Activated naive CD8-positive, alpha-beta T cell treated with anti-CD3 and anti-CD28 coated beads, Interleukin-2, amount 10 ng/mL, durations not matched to agents 7 days and 5 days (primary cell): Measurements from ENCODE around the gene FAIM2. TPM values are rescaled to one million over a fixed set of nuclear protein-coding genes. Genes with fewer than 3 reads are reported as not detected.

Experiments used
- ATAC-seq: fragments of 150-1000 bp; cut with Tn5 transposase; one replicate; pipeline ENCODE4 v1.10.0; 2021; ENCODE audit warnings: low read depth, moderate library complexity
- POLR2A ChIA-PET: fragments of 350-600 bp; sonication (Branson Sonifier 250); formaldehyde crosslinking; loops from one replicate; lab custom pipeline; 2021; ENCODE audit warnings: antibody characterized with exemption; lab: Charles Lee
- DNase-seq: peaks from one replicate; pipeline ENCODE4 v3.0.0; 2021
- H3K27ac Mint-ChIP-seq: one replicate; pipeline ENCODE4 v1.8.0; 2022; ENCODE audit warnings: mild to moderate bottlenecking, mixed read lengths
- H3K27me3 Mint-ChIP-seq: one replicate; pipeline ENCODE4 v1.8.0; 2022; ENCODE audit warnings: mild to moderate bottlenecking, moderate library complexity, mixed read lengths
- H3K36me3 Mint-ChIP-seq: one replicate; pipeline ENCODE4 v1.8.0; 2021; ENCODE audit warnings: mild to moderate bottlenecking, mixed read lengths
- H3K4me1 Mint-ChIP-seq: one replicate; pipeline ENCODE4 v1.8.0; 2021; ENCODE audit warnings: mixed read lengths
- H3K4me3 Mint-ChIP-seq: one replicate; pipeline ENCODE4 v1.8.0; 2022; ENCODE audit warnings: mild to moderate bottlenecking, moderate library complexity, mixed read lengths
- H3K9me3 Mint-ChIP-seq: one replicate; pipeline ENCODE4 v1.8.0; 2021; ENCODE audit warnings: mixed read lengths
- total RNA-seq, 2 experiments: library from RNA; stranded (reverse); gene quantifications; one replicate each; pipeline ENCODE4 v1.2.3, GENCODE V29; 2021

Gene FAIM2
- total RNA-seq, 2 experiments from 2014 or later, result 0.22 TPM; not detected in 1

DNA sequence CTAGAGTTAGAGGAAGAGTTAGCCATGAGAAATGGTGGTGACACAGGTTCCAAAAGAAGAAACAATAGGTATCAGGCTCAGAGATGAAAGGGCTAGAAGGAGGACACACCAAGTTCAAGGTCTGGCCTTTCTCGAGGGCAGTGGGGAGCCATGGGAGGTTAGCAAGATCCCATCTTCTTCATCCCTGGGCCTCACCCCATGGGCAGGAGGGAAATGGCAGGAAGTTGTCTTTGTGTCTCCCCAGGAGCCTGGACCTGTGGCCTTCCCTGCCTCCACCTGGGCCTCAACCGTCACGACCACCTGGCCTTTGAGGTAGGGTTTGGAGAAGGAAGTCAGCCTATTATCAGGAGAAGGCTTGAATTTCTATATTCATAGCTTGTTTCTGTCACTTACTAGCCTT, 41.0 kb upstream of the FAIM2 start:
- no peaks in the 10 kb centered on the region for H3K9me3 Mint-ChIP-seq
- POLR2A ChIA-PET, result interaction anchor here (0.8 to 1.6 kb wide), 2 partner anchors 204 to 222 kb away, joined by 3 to 4 read pairs; partner anchors contain the start of genes CERS5 and TMBIM6
- peaks cover 5% of the 10 kb centered on the region for H3K27me3 Mint-ChIP-seq
- no peak overlapping the region for H3K4me3 Mint-ChIP-seq
- peaks cover 7% of the 10 kb centered on the region for H3K4me1 Mint-ChIP-seq
- DNase-seq (peak; percentile 24), ATAC-seq (no peak)
- no peak overlapping the region for H3K27ac Mint-ChIP-seq
- H3K36me3 Mint-ChIP-seq, result no peaks in the 10 kb centered on the region

DNA sequence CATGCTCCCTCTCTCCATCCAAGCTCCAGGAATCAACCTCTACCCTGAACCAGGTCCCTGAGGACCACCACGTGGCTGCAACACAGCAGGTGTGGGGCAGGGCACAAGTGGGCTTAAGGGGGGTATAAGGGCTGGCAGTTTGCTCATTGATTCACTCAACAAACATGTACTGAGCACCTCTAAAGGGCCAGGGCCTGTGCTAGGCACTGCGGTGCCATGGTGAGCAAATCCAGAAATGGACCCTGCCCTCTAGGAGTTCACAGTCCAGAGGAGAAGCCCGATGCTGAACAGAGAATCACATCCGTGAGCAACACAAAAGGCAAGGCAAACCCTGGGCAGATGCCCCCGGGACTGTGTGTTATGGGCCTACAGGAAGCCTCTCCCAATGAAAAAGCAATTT, 40.3 kb upstream of the FAIM2 start:
- Mint-ChIP-seq H3K9me3 (no peaks in the 10 kb centered on the region), H3K27ac (no peak overlapping the region), H3K4me3 (no peak overlapping the region), H3K27me3 (peaks cover 5% of the 10 kb centered on the region), H3K36me3 (no peaks in the 10 kb centered on the region), H3K4me1 (peaks cover 7% of the 10 kb centered on the region)
- DNase-seq, result peak; percentile 9
- POLR2A ChIA-PET, result no interaction called here
- ATAC-seq, result no peak

DNA sequence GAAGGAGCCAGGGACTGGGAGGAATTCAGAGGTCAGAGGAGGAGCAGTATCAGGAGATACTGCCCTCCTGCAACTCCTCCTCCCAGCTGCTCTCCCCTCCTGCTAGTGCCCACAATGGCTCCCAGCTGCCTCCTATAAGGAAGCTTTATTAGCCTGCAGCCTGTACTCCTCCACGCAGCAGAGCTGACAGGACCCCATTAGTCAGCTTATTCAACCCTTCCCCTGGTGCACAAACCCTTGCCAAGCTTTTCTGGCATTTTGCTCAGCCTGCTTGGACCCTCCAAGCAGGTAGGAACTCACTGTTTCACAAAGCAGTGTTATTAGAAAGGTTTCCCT, 39.9 kb upstream of the FAIM2 start:
- Mint-ChIP-seq H3K9me3 (no peaks in the 10 kb centered on the region), H3K4me1 (peaks cover 7% of the 10 kb centered on the region), H3K27me3 (peaks cover 5% of the 10 kb centered on the region), H3K4me3 (no peak overlapping the region), H3K27ac (no peak overlapping the region), H3K36me3 (no peaks in the 10 kb centered on the region)
- no peak for DNase-seq
- POLR2A ChIA-PET, result no interaction called here
- ATAC-seq, result no peak

DNA sequence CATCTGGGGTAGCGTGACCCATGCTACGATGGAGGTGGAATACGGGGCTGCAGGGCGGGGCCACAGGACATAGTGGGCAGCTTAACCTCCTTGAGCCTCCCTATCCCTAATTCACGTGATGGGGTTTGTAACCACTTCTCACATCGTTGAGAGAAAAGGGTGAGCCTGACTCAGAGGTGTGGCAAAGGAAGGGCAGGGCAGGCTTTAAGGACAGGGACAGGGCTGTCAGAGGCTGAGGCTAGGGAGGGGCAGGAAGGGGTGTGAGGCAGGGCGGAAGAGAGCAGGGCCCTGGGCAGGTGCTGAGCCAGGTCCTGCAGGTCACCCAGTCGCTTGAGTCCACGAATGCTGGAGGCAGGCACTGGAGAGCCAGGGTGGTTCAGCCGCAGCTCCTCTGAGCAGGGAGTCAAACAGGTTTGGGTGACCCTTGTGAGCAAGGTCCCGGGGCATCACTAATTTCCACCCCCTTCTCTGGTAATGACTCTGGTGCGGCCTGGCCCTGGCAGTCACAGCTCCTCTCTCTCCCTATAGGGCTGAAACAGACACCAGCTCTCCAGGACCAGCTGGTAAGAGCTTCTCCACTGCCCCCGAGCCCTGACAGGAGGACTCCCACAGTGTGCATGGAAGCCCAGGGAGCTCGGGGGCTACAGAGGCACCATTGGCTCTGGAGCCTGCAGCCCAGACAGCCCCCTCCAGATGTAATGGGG, 39.4 kb upstream of the FAIM2 start:
- H3K4me3 Mint-ChIP-seq, result no peak overlapping the region
- H3K27ac Mint-ChIP-seq, result no peak overlapping the region
- H3K36me3 Mint-ChIP-seq, result no peaks in the 10 kb centered on the region
- peaks cover 7% of the 10 kb centered on the region for H3K4me1 Mint-ChIP-seq
- DNase-seq, result peak; percentile 15
- ATAC-seq, result no peak
- POLR2A ChIA-PET, result no interaction called here
- no peaks in the 10 kb centered on the region for H3K9me3 Mint-ChIP-seq
- peaks cover 5% of the 10 kb centered on the region for H3K27me3 Mint-ChIP-seq

DNA sequence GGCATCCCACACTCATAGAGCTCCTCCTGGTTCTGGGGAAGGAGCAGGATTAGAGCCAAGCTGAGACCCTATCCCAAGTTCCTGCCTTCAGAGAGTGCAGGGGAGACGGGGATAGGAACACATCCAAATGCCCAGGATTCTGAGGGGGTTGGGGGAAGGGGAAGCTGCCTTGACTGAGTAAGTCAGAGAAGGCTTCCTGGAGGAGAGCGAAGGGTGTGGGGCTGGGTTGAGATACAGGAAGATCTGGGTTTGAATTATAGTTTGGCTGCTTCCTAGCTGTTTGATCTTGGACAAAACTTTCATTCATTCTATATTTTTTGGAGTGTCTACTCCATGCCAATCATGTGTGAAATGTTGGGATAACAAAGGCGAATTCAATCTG, 38.8 kb upstream of the FAIM2 start:
- Mint-ChIP-seq H3K9me3 (no peaks in the 10 kb centered on the region), H3K4me1 (peaks cover 7% of the 10 kb centered on the region), H3K36me3 (no peaks in the 10 kb centered on the region), H3K4me3 (no peak overlapping the region), H3K27ac (no peak overlapping the region), H3K27me3 (peaks cover 4% of the 10 kb centered on the region)
- ATAC-seq, result no peak
- no peak for DNase-seq
- POLR2A ChIA-PET, result no interaction called here

DNA sequence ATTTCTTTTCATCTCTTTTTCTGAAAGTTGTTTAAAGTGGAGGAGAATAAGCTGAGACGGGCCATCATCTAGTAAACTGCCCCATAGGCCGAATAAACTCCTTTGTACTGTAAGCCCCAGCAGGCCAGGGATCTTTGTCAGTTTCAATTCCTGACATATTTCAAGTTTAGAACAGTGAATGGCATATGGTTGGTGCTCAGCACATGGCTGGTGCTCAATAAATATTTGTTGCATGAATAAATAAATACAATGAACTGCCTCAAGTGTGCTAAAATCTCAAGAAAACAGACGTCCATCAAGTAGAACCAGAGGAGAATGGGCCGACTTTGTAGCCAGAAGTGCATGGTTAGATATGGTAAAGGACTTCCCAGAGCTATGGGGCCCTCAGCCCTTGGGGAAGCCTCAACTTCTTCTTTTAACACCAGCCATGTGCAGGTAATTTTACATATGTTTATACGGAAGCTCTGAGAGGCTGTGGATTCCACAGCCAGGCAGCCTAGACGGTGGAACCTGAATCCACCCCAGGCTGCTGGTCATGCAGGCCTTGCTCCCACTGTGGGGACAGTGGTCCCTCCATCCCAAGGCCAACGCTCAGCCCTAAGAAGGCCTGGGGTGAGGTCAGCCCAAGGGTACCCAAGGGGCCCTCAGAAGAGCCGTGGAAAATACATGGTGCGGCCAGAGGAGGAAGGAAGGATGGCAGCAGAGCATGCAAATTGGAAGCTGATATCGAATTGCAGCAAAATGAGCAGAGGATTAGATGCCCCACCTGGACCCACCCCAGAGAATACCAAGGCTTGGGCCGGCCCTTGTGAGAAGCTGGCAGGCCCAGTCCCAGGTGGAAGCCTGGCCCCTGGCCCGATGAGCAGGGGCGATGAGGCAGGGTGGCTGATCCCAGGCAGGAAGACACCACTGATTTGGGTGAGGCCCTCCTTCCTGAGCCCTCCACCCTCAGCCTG, 38.1 kb upstream of the FAIM2 start:
- peaks cover 5% of the 10 kb centered on the region for H3K27me3 Mint-ChIP-seq
- ATAC-seq, result no peak
- DNase-seq, result peak; percentile 24
- H3K4me1 Mint-ChIP-seq, result peaks cover 7% of the 10 kb centered on the region
- no peak overlapping the region for H3K27ac Mint-ChIP-seq
- H3K9me3 Mint-ChIP-seq, result no peaks in the 10 kb centered on the region
- no peaks in the 10 kb centered on the region for H3K36me3 Mint-ChIP-seq
- POLR2A ChIA-PET, result interaction anchor here (0.6 kb wide), 1 partner anchor 89 kb away, joined by 8 read pairs; no protein-coding TSS in a partner anchor
- no peak overlapping the region for H3K4me3 Mint-ChIP-seq

DNA sequence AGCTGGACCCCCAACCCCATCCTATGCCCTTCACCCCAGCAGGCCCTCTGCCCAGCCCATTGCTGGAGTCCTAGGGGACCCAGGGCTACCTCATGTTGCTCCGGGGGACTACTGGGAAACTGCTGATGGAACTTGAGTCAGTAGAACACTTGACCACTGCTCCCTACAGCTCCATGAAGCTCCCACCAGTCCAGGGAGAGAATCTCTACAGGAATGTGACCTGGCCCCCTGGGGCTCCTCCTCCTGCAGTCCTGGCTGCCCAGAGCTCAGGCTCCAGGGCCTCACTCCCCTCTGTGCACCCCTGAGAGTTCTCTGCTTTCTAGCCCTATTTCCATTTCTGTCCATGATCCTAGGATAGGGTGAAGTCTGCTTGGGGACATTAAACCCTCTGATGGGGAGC, 36.0 kb upstream of the FAIM2 start:
- Mint-ChIP-seq H3K27ac (no peak overlapping the region), H3K27me3 (peaks cover 8% of the 10 kb centered on the region), H3K4me3 (no peak overlapping the region), H3K4me1 (no peaks in the 10 kb centered on the region), H3K36me3 (no peaks in the 10 kb centered on the region), H3K9me3 (no peaks in the 10 kb centered on the region)
- no peak for ATAC-seq
- POLR2A ChIA-PET, result no interaction called here
- DNase-seq, result no peak

DNA sequence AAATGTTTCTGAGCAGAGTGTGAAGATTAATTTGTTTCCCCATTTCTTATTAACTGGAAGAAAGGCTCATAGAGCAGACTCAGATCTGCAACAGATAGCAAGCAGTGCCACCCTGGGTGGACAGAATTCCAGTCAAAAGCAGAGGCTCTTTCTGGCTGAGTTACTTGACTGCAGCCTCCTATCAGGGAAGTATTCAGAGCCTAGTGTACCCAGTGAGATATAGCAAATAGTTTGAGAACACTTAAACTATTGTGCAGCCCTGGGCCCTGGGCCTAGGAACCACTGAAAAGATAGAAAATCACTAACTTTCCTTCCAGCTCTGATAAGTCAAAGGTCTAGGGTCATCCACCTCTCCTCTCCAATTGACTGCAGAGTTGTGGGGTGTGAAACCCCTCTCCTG, 35.6 kb upstream of the FAIM2 start:
- ATAC-seq, result no peak
- no peaks in the 10 kb centered on the region for H3K4me1 Mint-ChIP-seq

DNA sequence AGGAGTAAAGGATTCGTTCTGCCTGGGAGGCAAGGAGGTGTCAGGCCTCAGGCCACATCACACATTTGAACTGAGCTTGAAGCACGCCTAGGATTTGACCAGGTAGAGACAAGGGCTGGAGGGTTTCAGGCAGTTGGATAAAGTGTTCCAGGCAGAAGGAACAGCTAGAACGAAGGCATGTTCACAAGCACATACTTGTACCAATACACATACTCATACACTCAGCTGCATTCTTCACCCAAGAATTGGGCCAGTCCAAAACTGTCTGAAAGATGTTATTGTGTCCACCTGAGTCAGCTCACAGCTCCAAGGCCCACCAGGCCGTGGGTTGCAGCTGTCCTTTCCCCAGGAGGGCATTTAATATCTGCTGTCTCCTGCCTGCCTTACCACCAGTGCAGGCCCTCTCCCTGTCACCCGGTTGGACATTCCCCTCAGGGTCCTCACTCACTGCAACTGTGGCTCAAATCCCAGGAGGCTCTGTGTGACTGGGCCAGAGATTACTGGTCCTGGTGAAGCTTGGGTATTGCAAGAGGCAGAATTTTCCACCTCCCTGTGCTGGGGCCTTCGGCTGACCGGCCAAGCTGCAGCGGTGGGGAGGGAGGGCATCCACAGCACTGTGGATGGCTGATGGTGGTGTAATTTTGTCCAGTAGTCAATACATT, 34.1 kb upstream of the FAIM2 start:
- DNase-seq, result peak; percentile 16
- Mint-ChIP-seq H3K36me3 (no peaks in the 10 kb centered on the region), H3K4me1 (no peaks in the 10 kb centered on the region), H3K27ac (no peak overlapping the region), H3K9me3 (no peaks in the 10 kb centered on the region), H3K27me3 (peaks cover 13% of the 10 kb centered on the region), H3K4me3 (no peak overlapping the region)
- no peak for ATAC-seq
- POLR2A ChIA-PET, result interaction anchor here (0.6 kb wide), 1 partner anchor 474 kb away, joined by 4 read pairs; no protein-coding TSS in a partner anchor

More for the DNA sequence above, 35.6 kb upstream of the FAIM2 start:
- no peak overlapping the region for H3K4me3 Mint-ChIP-seq
- H3K27ac Mint-ChIP-seq, result no peak overlapping the region
- H3K9me3 Mint-ChIP-seq, result no peaks in the 10 kb centered on the region
- no peak for DNase-seq
- H3K27me3 Mint-ChIP-seq, result peaks cover 8% of the 10 kb centered on the region
- POLR2A ChIA-PET, result interaction anchor here (0.7 kb wide), 1 partner anchor 171 kb away, joined by 5 read pairs; no protein-coding TSS in a partner anchor
- no peaks in the 10 kb centered on the region for H3K36me3 Mint-ChIP-seq

DNA sequence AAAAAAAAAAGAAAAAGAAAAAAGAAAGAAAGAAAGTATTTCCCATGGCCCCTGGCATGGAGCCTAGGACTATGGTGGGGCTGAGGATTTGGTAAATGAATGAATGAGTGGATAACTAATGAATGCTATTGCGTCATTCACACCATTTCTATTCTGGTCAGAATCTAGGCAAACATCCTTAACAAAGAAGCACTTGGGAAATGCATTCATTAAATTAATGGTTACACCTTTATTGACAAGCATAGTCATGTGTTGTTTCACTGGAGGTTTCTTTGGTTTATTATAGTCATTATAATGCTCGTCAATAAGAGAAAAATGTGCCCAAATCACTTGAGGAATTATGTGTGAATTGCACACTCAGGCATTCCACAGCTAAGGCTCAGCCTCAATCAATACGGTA, 33.2 kb upstream of the FAIM2 start:
- no peaks in the 10 kb centered on the region for H3K4me1 Mint-ChIP-seq
- H3K27ac Mint-ChIP-seq, result no peak overlapping the region
- ATAC-seq (no peak), DNase-seq (no peak)
- H3K27me3 Mint-ChIP-seq, result peaks cover 13% of the 10 kb centered on the region
- no peaks in the 10 kb centered on the region for H3K9me3 Mint-ChIP-seq
- no peaks in the 10 kb centered on the region for H3K36me3 Mint-ChIP-seq
- POLR2A ChIA-PET, result no interaction called here
- no peak overlapping the region for H3K4me3 Mint-ChIP-seq

DNA sequence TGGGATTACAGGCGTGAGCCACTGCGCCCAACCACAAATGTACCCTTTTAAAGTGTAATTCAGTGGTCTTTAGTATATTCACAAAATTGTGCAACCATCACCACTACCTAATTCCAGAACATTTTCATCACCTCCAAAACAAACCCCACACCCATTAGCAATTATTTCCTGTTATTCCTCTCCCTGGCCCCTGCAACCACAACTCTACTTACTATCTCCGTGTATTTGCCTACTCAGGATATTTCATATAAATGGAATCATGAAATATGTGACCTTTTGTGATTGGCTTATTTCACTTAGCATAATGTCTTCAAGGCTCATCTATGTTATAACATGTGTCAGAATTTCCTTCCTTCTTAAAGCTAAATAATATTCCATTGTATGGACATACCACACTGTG, 30.8 kb upstream of the FAIM2 start:
- DNase-seq (no peak), ATAC-seq (no peak)
- Mint-ChIP-seq H3K27ac (no peak overlapping the region), H3K4me3 (no peak overlapping the region), H3K36me3 (no peaks in the 10 kb centered on the region), H3K27me3 (peaks cover 14% of the 10 kb centered on the region), H3K4me1 (no peaks in the 10 kb centered on the region), H3K9me3 (no peaks in the 10 kb centered on the region)
- POLR2A ChIA-PET, result no interaction called here

DNA sequence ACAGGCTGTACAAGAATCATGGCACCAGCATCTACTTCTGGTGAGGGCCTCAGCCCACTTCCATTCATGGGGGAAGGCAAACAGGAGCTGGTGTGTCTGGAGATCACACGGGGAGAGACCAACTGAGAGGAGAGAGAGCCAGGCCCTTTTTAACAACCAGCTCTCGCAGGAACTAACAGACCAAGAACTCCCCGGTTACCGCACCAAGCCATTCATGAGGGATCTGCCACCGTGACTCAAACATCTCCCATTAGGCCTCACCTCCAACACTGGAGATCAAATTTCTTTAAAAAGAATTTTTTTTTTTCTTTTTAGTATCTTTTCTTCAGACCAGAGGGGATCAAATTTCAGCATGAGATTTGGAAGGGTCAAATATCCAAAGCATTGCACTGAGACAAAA, 30.1 kb upstream of the FAIM2 start:
- Mint-ChIP-seq H3K27ac (no peak overlapping the region), H3K27me3 (peaks cover 14% of the 10 kb centered on the region), H3K9me3 (no peaks in the 10 kb centered on the region), H3K4me1 (no peaks in the 10 kb centered on the region), H3K4me3 (no peak overlapping the region), H3K36me3 (no peaks in the 10 kb centered on the region)
- ATAC-seq, result no peak
- peak; percentile 2 for DNase-seq
- POLR2A ChIA-PET, result no interaction called here

DNA sequence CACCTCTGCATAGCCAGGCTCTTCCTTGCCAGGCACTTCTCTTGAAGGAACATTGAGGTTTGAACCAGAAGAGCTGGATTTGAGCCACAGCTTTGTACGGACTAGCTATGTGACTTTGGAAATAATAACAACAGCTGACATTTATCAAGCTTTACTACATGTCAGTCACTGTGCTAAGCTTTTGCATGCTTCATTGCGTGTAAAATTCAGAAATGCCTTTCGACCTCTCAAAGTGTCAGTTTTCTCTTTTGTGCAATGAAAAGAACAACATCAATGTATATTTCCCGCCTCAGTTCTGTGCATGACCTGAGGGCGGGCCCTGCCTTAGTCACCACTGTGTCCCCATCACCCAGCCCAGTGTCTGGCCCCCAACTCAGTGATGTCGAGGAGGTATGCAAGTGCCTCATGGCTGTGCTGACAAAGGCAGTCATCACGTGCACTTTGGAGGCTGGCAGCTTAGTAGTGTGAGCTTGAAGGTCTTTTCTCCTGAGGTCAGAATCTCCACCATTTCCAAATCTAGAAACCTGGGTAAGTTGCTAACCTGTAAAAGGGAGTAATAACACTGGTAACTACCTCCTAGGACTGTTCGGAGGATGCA, 28.9 kb upstream of the FAIM2 start:
- Mint-ChIP-seq H3K9me3 (no peaks in the 10 kb centered on the region), H3K27ac (no peak overlapping the region), H3K27me3 (peaks cover 14% of the 10 kb centered on the region), H3K36me3 (no peaks in the 10 kb centered on the region), H3K4me1 (no peaks in the 10 kb centered on the region), H3K4me3 (no peak overlapping the region)
- ATAC-seq, result no peak
- DNase-seq, result no peak
- POLR2A ChIA-PET, result no interaction called here
